Measurements from ENCODE around the gene ARHGEF6.

The ARHGEF6 gene

DNA sequence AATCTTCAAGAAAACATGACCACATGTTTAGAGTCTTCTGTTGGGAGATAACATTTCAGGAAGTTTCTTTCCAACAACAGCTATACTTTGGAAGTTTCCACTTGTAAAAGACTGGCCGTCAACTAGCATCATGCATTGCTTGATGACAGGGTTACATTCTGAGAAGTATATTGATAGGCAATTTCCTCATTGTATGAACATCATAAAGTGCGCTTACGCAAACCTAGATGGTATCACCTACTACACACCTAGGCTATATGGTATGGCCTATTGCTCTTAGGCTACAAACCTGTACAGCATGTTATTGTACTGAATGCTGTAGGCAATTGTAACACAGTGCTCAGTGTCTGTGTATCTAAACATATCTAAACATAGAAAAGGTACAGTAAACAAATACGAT is 158.2 kb downstream of the ARHGEF6 start:
- POLR2A ChIA-PET, result no interaction called here
- TF ChIP-seq, protein P1, sequence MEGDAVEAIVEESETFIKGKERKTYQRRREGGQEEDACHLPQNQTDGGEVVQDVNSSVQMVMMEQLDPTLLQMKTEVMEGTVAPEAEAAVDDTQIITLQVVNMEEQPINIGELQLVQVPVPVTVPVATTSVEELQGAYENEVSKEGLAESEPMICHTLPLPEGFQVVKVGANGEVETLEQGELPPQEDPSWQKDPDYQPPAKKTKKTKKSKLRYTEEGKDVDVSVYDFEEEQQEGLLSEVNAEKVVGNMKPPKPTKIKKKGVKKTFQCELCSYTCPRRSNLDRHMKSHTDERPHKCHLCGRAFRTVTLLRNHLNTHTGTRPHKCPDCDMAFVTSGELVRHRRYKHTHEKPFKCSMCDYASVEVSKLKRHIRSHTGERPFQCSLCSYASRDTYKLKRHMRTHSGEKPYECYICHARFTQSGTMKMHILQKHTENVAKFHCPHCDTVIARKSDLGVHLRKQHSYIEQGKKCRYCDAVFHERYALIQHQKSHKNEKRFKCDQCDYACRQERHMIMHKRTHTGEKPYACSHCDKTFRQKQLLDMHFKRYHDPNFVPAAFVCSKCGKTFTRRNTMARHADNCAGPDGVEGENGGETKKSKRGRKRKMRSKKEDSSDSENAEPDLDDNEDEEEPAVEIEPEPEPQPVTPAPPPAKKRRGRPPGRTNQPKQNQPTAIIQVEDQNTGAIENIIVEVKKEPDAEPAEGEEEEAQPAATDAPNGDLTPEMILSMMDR (IDR thresholded peaks at IDR 0.05; ENCODE audit: insufficient read depth, low read length, missing control alignments), result no peak
- CTCF ChIA-PET, result no interaction called here
- no peak for DNase-seq (ENCODE audit: low read depth, low spot score)
- H3K4me3 ChIP-seq (ENCODE audit: low read depth, low read length), result no peak overlapping the region

DNA sequence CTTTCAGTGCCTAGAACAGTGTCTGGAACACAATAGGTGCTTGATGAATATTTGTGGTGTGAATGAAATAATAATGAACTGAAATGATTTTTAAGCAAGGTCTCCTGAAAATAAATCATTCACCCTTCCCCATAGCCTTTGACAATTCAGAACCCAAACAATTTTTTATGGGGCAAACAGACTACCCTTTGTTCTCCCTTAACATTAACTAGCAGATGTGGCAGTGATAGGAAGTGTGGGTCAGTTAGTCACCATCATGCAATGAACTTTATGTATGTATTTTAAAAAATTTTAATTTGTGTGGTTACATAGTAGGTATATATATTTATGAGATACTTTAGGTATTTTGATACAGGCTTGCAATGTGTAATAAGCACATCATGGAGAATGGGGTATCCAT is 160.0 kb downstream of the ARHGEF6 start:
- TF ChIP-seq, protein P1 (IDR thresholded peaks at IDR 0.05; ENCODE audit: insufficient read depth, low read length, missing control alignments), result no peak
- CTCF ChIA-PET, result no interaction called here
- POLR2A ChIA-PET, result no interaction called here
- H3K4me3 ChIP-seq (ENCODE audit: low read depth, low read length), result no peak overlapping the region
- DNase-seq (ENCODE audit: low read depth, low spot score), result no peak

DNA sequence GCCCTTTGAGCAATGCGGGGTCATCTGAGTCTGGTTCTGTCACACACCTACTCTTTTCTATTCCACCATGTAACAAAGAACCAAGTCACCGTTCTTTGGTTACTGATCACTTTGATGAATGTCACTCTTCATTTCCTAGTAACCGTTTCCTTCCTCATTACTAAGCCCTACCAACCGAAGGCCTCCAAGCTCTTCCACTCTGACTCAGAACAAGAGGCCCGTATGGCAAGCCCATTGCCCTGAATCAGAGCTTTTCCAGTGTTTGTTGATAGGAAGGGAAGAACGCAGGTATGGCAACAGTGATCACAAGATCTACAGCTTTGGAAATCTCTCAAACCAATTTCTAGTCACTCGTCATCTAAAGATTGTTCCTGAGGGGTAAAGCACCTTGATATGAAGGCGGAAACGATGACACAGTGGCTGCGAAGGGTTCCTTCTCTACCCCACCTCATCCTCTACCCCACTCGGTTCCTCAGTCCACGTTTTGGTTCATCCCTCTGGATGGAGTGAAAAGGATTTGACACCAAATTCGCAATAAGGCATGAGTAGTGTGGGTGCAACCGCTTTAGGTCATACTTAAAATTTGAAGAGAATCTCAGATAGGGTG is 160.7 kb downstream of the ARHGEF6 start:
- no peak overlapping the region for H3K4me3 ChIP-seq (ENCODE audit: low read depth, low read length)
- DNase-seq (ENCODE audit: low read depth, low spot score), result no peak
- ChIA-PET POLR2A (no interaction called here), CTCF (no interaction called here)
- TF ChIP-seq, protein P1 (IDR thresholded peaks at IDR 0.05; ENCODE audit: insufficient read depth, low read length, missing control alignments), result no peak

DNA sequence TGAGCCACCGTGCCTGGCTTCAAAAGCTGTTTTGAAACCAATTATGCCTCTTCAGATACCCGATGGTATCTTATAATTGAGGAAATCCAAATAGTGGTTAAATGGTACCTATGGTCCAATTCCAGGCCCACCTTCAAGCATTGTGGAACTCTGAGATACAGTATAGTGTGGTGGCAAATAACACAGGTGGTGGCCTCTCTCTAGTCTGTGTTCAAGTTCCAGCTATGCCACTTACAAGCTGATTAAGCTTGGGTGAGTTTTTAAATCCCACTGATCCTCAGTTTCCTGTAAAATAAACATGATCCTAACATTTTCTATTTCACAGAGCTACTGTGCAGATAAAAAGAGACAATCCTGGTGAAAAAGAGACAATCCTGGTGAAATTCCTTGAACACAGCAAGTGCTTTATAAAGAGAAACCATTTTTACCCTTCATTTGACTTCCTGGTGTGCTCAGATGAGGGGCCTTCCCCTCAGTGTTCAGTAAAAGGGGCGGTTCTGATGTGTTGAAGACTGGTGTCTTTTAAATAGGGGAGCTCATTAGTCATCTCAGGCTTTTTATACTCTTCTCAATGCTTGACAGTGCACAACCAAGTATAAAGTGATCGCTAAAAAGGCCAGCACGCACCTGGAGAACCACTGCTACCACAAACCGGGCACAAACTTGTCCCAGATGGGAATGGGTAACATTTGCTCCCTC is 163.6 kb downstream of the ARHGEF6 start:
- TF ChIP-seq, protein P1 (IDR thresholded peaks at IDR 0.05; ENCODE audit: insufficient read depth, low read length, missing control alignments), result no peak
- DNase-seq (ENCODE audit: low read depth, low spot score), result no peak
- ChIA-PET POLR2A (no interaction called here), CTCF (no interaction called here)
- no peak overlapping the region for H3K4me3 ChIP-seq (ENCODE audit: low read depth, low read length)
